ENCODE results near the gene MMP11.

DNA sequence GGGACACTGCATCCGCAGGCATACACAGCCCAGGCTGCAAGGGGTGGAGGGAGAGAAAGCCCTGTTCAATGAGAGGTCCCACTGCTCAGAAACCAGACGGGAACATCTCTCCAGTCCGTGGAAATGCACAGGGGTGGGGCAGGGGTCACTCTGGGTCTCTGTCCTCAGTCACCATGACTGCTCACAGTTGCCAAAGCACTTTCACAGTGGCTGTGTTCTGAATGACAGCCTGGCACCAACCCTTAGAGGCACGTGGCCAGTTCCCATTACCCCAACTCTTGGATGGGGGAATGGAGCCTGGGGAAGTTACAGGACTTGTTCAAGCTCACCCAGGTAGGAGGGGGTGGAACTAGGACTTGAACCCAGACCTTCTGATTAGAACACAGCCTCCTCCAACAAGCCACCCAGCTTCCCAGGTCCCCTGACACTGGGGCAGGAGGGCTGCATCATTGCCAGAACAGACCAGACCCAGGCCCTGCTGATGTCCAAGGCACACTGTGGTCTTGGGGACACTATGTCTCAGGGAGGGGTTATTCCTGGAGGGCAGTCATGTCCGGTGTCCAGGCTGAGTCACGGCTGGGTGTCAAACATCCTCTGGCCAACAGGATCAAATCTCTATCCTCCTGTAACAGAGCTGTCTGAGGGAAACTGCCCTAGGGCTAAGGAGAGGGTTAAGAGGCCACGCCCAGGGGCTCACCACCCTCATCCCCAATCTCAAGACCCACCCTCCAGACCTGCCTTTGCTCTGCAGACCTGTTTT lies 30.0 kb upstream of the MMP11 start:
- TF ChIP-seq, protein P1, sequence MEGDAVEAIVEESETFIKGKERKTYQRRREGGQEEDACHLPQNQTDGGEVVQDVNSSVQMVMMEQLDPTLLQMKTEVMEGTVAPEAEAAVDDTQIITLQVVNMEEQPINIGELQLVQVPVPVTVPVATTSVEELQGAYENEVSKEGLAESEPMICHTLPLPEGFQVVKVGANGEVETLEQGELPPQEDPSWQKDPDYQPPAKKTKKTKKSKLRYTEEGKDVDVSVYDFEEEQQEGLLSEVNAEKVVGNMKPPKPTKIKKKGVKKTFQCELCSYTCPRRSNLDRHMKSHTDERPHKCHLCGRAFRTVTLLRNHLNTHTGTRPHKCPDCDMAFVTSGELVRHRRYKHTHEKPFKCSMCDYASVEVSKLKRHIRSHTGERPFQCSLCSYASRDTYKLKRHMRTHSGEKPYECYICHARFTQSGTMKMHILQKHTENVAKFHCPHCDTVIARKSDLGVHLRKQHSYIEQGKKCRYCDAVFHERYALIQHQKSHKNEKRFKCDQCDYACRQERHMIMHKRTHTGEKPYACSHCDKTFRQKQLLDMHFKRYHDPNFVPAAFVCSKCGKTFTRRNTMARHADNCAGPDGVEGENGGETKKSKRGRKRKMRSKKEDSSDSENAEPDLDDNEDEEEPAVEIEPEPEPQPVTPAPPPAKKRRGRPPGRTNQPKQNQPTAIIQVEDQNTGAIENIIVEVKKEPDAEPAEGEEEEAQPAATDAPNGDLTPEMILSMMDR (IDR thresholded peaks at IDR 0.05; ENCODE audit: insufficient read depth, low read depth, low read length) = no peak
- no peak for TF ChIP-seq EZH2 (IDR thresholded peaks at IDR 0.05; ENCODE audit: insufficient read depth, low read length)

Measured in astrocyte (in vitro differentiated cells and primary cell).